ENCODE data around the gene PRMT3.

DNA sequence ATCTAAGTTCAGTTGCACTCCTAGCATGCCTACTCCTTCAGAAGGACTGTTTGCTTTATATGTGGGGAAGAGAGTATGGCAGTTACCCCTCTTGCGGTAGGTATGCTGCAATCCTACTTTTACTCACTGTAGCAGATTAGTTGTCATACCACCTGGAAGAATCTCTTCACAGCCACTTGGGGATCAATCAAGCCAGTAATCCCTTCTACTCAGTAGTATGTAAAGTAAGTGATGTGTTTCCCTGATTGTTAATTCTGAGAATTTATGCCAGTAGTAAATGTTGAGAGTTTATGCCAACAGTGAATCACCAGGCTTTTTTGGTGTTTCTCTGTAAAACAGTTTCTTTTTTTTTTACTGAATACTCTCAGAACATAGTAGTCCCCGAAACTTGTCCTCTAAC lies 34.4 kb downstream of the PRMT3 start:
- TF ChIP-seq, protein P1, sequence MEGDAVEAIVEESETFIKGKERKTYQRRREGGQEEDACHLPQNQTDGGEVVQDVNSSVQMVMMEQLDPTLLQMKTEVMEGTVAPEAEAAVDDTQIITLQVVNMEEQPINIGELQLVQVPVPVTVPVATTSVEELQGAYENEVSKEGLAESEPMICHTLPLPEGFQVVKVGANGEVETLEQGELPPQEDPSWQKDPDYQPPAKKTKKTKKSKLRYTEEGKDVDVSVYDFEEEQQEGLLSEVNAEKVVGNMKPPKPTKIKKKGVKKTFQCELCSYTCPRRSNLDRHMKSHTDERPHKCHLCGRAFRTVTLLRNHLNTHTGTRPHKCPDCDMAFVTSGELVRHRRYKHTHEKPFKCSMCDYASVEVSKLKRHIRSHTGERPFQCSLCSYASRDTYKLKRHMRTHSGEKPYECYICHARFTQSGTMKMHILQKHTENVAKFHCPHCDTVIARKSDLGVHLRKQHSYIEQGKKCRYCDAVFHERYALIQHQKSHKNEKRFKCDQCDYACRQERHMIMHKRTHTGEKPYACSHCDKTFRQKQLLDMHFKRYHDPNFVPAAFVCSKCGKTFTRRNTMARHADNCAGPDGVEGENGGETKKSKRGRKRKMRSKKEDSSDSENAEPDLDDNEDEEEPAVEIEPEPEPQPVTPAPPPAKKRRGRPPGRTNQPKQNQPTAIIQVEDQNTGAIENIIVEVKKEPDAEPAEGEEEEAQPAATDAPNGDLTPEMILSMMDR (IDR thresholded peaks at IDR 0.05) = no peak
- TF ChIP-seq POLR2A (IDR thresholded peaks at IDR 0.05) = no peak
